Neural cell (in vitro differentiated cells): ENCODE data around the gene MRO. TPM values are rescaled to one million over a fixed set of nuclear protein-coding genes. Genes with fewer than 3 reads are reported as not detected.

Experiments
- H2AFZ ChIP-seq: fragments of 200-600, 300-800 bp; sonication (generic), shearing (Covaris generic); 2 replicates; pipeline ENCODE4 v1.6.0; 2014; ENCODE audit warnings: low read depth, mild to moderate bottlenecking, antibody characterized with exemption, low read length, moderate library complexity
- H3F3A ChIP-seq: fragments of 200-600 bp; shearing (Covaris generic); 2 replicates; pipeline ENCODE4 v1.6.1; 2016; ENCODE audit warnings: mild to moderate bottlenecking, moderate library complexity, mixed read lengths, antibody characterized with exemption, low read length; ENCODE audit not compliant: insufficient read depth, poor library complexity, severe bottlenecking
- H3K27ac ChIP-seq: fragments of 200-600, 300-800 bp; sonication (generic), shearing (Covaris generic); 2 replicates; pipeline ENCODE4 v1.5.1; 2014; ENCODE audit warnings: mild to moderate bottlenecking, low read length, moderate library complexity
- H3K27me3 ChIP-seq: fragments of 300-800, 200-600 bp; sonication (generic), shearing (Covaris generic); 2 replicates; pipeline ENCODE4 v1.6.0; 2014; ENCODE audit warnings: mild to moderate bottlenecking, low read depth, low read length, moderate library complexity; ENCODE audit not compliant: insufficient read depth
- H3K36me3 ChIP-seq: fragments of 300-800, 200-600 bp; sonication (generic), shearing (Covaris generic); 2 replicates; pipeline ENCODE4 v1.5.1; 2014; ENCODE audit warnings: mild to moderate bottlenecking, antibody characterized with exemption, low read length, moderate library complexity; ENCODE audit not compliant: insufficient read depth
- H3K4me2 ChIP-seq: fragments of 300-800, 200-600 bp; sonication (generic), shearing (Covaris generic); 2 replicates; pipeline ENCODE4 v1.6.0; 2014; ENCODE audit warnings: mild to moderate bottlenecking, low read length
- H3K4me3 ChIP-seq: fragments of 300-800, 200-600 bp; sonication (generic), shearing (Covaris generic); 2 replicates; pipeline ENCODE4 v1.5.1; 2014; ENCODE audit warnings: mild to moderate bottlenecking, low read length, moderate library complexity
- H3K79me2 ChIP-seq: fragments of 200-600 bp; shearing (Covaris generic); replicated peaks from 2 replicates; pipeline ENCODE4 v1.6.0; 2014; ENCODE audit warnings: mild to moderate bottlenecking, low read length, moderate library complexity; ENCODE audit not compliant: insufficient read depth
- H3K9ac ChIP-seq: fragments of 300-800, 200-600 bp; sonication (generic), shearing (Covaris generic); 2 replicates; pipeline ENCODE4 v1.6.1; 2016; ENCODE audit warnings: mild to moderate bottlenecking, low read length, mixed read lengths
- H3K9me2 ChIP-seq: fragments of 200-600 bp; shearing (Covaris generic); 2 replicates; pipeline ENCODE4 v1.6.1; 2016; ENCODE audit warnings: mild to moderate bottlenecking, low read length, mixed read lengths; ENCODE audit not compliant: insufficient read depth
- H3K9me3 ChIP-seq: fragments of 200-600, 300-800 bp; sonication (generic), shearing (Covaris generic); 2 replicates; pipeline ENCODE4 v1.6.1; 2016; ENCODE audit warnings: mild to moderate bottlenecking, mixed run types, low read length, moderate library complexity, mixed read lengths
- H4K20me1 ChIP-seq: fragments of 200-600 bp; shearing (Covaris generic); 2 replicates; pipeline ENCODE4 v1.6.1; 2016; ENCODE audit warnings: mild to moderate bottlenecking, mixed run types; ENCODE audit not compliant: insufficient read depth
- EP300 ChIP-seq: fragments of 450-650 bp; conservative IDR thresholded peaks from 2 replicates; pipeline ENCODE4 v1.6.1; 2014; ENCODE audit warnings: antibody characterized with exemption, mild to moderate bottlenecking, moderate library complexity; ENCODE audit not compliant: poor library complexity, severe bottlenecking
- EZH2 ChIP-seq: fragments of 200-600, 300-800 bp; shearing (Covaris generic), sonication (generic); IDR thresholded peaks from 2 replicates; pipeline ENCODE4 v1.6.1; 2014; ENCODE audit warnings: antibody characterized with exemption, low read length, borderline replicate concordance, mild to moderate bottlenecking; ENCODE audit not compliant: insufficient read depth, poor library complexity, severe bottlenecking
- MXI1 ChIP-seq: fragments of 450-650 bp; conservative IDR thresholded peaks from 2 replicates; pipeline ENCODE4 v1.6.1; 2014; ENCODE audit warnings: antibody characterized with exemption, mild to moderate bottlenecking; ENCODE audit not compliant: poor library complexity, severe bottlenecking
- POLR2AphosphoS5 ChIP-seq: IDR thresholded peaks from 2 replicates; pipeline ENCODE4 v1.6.1; 2012
- RAD21 ChIP-seq: fragments of 450-650 bp; conservative IDR thresholded peaks from 2 replicates; pipeline ENCODE4 v1.6.1; 2014; ENCODE audit warnings: antibody characterized with exemption, mild to moderate bottlenecking, moderate library complexity
- REST ChIP-seq: IDR thresholded peaks from 2 replicates; pipeline ENCODE4 v1.6.1; 2012; ENCODE audit warnings: borderline replicate concordance
- SMC3 ChIP-seq: fragments of 450-650 bp; conservative IDR thresholded peaks from 2 replicates; pipeline ENCODE4 v1.6.1; 2014; ENCODE audit warnings: antibody characterized with exemption, mild to moderate bottlenecking, moderate library complexity; ENCODE audit not compliant: poor library complexity
- TAF1 ChIP-seq: IDR thresholded peaks from 2 replicates; pipeline ENCODE4 v1.6.1; 2012; ENCODE audit warnings: low read depth
- polyA plus RNA-seq: library from polyadenylated mRNA; depleted of rRNA; stranded (reverse); fragments of >200 nt; gene quantifications from 2 replicates; pipeline ENCODE4 v1.2.3, GENCODE V29; 2014
- TF ChIP-seq, protein P1 (sequence below): fragments of 450-650 bp; IDR thresholded peaks from 2 replicates; pipeline ENCODE4 v1.5.1; 2014; ENCODE audit warnings: antibody characterized with exemption, mild to moderate bottlenecking, moderate library complexity; ENCODE audit not compliant: poor library complexity, severe bottlenecking

MRO gene
- polyA plus RNA-seq, 1 donor from 2014 or later = not detected

DNA sequence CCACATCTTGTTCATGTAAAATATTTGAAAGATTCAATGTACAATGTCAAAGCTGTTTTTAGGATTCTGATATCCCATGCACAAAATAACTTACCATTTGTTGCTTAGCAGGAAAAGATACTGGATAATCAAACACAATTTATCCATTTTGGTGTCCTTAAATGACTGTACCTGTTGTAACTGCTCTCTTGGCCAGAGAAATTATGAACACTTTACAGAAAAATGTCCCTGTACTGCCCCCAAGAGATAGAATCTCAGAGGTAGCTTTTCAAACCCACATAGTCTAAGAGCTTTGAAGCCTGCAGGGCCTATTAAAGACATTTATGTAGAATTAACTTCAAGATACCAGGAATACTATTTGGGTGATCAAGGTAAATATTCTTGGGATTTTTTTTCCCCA lies 46.9 kb upstream of the MRO start:
- Histone ChIP-seq H4K20me1 (no peaks in the 10 kb centered on the region), H3K9me3 (no peaks in the 10 kb centered on the region), H2AFZ (no peak overlapping the region), H3K4me3 (no peak overlapping the region), H3K27ac (no peak overlapping the region), H3K4me2 (no peak overlapping the region), H3K36me3 (no peaks in the 10 kb centered on the region), H3K9ac (no peak overlapping the region), H3K9me2 (no peaks in the 10 kb centered on the region), H3F3A (no peaks in the 10 kb centered on the region), H3K27me3 (no peaks in the 10 kb centered on the region), H3K79me2 (no peaks in the 10 kb centered on the region)
- TF ChIP-seq REST (no peak), MXI1 (no peak), TAF1 (no peak), EZH2 (no peak), SMC3 (no peak), POLR2AphosphoS5 (no peak), EP300 (no peak), RAD21 (no peak)
- TF ChIP-seq, protein P1, sequence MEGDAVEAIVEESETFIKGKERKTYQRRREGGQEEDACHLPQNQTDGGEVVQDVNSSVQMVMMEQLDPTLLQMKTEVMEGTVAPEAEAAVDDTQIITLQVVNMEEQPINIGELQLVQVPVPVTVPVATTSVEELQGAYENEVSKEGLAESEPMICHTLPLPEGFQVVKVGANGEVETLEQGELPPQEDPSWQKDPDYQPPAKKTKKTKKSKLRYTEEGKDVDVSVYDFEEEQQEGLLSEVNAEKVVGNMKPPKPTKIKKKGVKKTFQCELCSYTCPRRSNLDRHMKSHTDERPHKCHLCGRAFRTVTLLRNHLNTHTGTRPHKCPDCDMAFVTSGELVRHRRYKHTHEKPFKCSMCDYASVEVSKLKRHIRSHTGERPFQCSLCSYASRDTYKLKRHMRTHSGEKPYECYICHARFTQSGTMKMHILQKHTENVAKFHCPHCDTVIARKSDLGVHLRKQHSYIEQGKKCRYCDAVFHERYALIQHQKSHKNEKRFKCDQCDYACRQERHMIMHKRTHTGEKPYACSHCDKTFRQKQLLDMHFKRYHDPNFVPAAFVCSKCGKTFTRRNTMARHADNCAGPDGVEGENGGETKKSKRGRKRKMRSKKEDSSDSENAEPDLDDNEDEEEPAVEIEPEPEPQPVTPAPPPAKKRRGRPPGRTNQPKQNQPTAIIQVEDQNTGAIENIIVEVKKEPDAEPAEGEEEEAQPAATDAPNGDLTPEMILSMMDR = no peak

DNA sequence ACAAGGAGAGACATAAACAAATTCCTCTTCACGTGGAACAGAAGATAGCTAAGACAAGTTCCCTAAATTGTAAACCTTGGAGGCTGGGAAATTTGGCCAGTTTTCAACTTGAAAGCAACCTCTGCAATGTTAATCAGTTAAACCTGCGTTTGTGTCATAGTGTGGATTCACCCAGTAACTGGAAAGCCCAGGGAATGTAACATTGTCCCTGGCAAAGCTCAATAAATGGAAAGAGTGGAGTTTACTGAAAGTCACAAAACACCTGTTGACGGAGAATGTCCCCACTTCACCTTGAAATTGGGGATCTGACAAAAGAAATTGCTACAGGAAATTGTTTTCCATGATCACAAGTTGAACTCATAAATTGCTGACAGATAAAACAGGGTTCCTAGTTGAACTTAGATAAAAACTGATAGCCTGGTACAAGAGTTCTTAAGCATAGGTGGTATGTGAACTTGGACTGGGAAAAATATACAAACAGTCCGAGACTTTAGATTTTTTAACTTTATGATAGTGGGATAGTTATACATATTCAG lies 44.1 kb upstream of the MRO start:
- no peak overlapping the region for H3K4me3 ChIP-seq
- H2AFZ ChIP-seq = no peak overlapping the region
- H3K9me3 ChIP-seq = no peaks in the 10 kb centered on the region
- TF ChIP-seq SMC3 (no peak), TAF1 (no peak), MXI1 (no peak), POLR2AphosphoS5 (no peak), EP300 (no peak), RAD21 (no peak), REST (no peak), EZH2 (no peak)
- TF ChIP-seq, protein P1 = no peak
- no peaks in the 10 kb centered on the region for H3K79me2 ChIP-seq
- no peak overlapping the region for H3K4me2 ChIP-seq
- no peak overlapping the region for H3K27ac ChIP-seq
- H3K27me3 ChIP-seq = no peaks in the 10 kb centered on the region
- H3K9ac ChIP-seq = no peak overlapping the region
- H3K9me2 ChIP-seq = no peaks in the 10 kb centered on the region
- H3K36me3 ChIP-seq = no peaks in the 10 kb centered on the region
- H3F3A ChIP-seq = no peaks in the 10 kb centered on the region
- no peaks in the 10 kb centered on the region for H4K20me1 ChIP-seq
